ENCODE data around the gene HMGCLL1. TPM values are rescaled to one million over a fixed set of nuclear protein-coding genes. Genes with fewer than 3 reads are reported as not detected.

The HMGCLL1 gene
- total and polyA plus RNA-seq, 2 donors (not counting 1 experiment from before 2014, with no cell fraction given): not detected

- Histone ChIP-seq H3K27me3 (replicated peaks in 1 of 4; ENCODE audit: control extremely low read depth in 1 of 4, control insufficient read depth in 3 of 4, insufficient read depth in 4 of 4, low read length in 3 of 4) (no peaks in the 10 kb centered on the region), H3K9me3 (ENCODE audit: control extremely low read depth in 1 of 3, control insufficient read depth in 2 of 3, insufficient read depth in 1 of 3, low read length in 2 of 3) (no peaks in the 10 kb centered on the region), H2AFZ (ENCODE audit: insufficient read depth, low read depth, low read length, poor library complexity, severe bottlenecking) (no peak overlapping the region), H4K20me1 (ENCODE audit: control insufficient read depth, insufficient read depth, low read length, poor library complexity, severe bottlenecking) (no peaks in the 10 kb centered on the region), H3K4me3 (ENCODE audit: control extremely low read depth in 1 of 5, extremely low read depth in 1 of 5, insufficient read depth in 1 of 5, low read depth in 2 of 5, low read length in 4 of 5) (no peak overlapping the region), H3K4me2 (replicated peaks; ENCODE audit: low read depth, low read length, poor library complexity, severe bottlenecking) (no peak overlapping the region), H3K36me3 (replicated peaks in 1 of 2; ENCODE audit: control extremely low read depth in 1 of 2, control insufficient read depth in 1 of 2, extremely low read depth in 1 of 2, insufficient read depth in 2 of 2, low read length in 1 of 2) (no peaks in the 10 kb centered on the region), H3K4me1 (ENCODE audit: control insufficient read depth in 2 of 2, insufficient read depth in 2 of 2, low read length in 2 of 2) (no peaks in the 10 kb centered on the region), H3K27ac (ENCODE audit: low read length in 2 of 2) (no peak overlapping the region), H3K9ac (ENCODE audit: low read length) (no peak overlapping the region), H3K79me2 (ENCODE audit: control insufficient read depth, insufficient read depth, low read length) (no peaks in the 10 kb centered on the region)
- H3K27me3 Mint-ChIP-seq: no peaks in the 10 kb centered on the region
- TF ChIP-seq, protein P1, sequence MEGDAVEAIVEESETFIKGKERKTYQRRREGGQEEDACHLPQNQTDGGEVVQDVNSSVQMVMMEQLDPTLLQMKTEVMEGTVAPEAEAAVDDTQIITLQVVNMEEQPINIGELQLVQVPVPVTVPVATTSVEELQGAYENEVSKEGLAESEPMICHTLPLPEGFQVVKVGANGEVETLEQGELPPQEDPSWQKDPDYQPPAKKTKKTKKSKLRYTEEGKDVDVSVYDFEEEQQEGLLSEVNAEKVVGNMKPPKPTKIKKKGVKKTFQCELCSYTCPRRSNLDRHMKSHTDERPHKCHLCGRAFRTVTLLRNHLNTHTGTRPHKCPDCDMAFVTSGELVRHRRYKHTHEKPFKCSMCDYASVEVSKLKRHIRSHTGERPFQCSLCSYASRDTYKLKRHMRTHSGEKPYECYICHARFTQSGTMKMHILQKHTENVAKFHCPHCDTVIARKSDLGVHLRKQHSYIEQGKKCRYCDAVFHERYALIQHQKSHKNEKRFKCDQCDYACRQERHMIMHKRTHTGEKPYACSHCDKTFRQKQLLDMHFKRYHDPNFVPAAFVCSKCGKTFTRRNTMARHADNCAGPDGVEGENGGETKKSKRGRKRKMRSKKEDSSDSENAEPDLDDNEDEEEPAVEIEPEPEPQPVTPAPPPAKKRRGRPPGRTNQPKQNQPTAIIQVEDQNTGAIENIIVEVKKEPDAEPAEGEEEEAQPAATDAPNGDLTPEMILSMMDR (IDR thresholded peaks at IDR 0.05): no peak
- no peak for TF ChIP-seq EZH2 (IDR thresholded peaks at IDR 0.05; ENCODE audit: borderline replicate concordance, insufficient read depth, low read depth, low read length, poor library complexity, severe bottlenecking)
- DNase-seq (no peak), ATAC-seq (ENCODE audit: low read depth) (no peak)
- peaks cover 2% of the 10 kb centered on the region for H3K9me3 Mint-ChIP-seq (ENCODE audit: insufficient read depth)
- intact Hi-C loops (cut with micrococcal nuclease): no loop called here
- H3K4me1 Mint-ChIP-seq: no peaks in the 10 kb centered on the region
- ChIA-PET CTCF (no interaction called here), POLR2A (no interaction called here)
- 100% methylated on average over 5 of the region's 7 CpGs for WGBS (ENCODE audit: insufficient coverage)
- no peak overlapping the region for H3K27ac Mint-ChIP-seq
- no peak overlapping the region for H3K4me3 Mint-ChIP-seq
Measured at GRCh38 chr6:55557146-55557545, 21.8 kb downstream of the HMGCLL1 start.

DNA sequence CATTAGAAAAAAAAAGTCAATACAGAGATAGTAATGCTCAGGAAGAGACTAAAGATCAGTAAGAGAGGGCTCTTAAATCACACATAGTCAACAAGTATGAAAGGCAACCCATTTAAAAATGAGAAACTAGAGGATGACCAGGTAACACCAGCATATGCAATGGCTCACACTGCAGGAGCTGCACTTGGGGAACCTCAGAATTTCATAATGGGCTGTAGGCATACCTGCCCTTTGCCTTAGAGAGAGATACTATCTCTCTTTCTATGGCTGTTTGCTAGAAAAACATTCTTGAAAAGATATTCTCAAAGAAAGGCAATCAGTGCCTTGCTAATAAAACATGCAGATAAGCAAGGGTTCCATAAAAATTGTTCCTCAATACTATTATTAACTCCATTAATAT is 33.2 kb downstream of the HMGCLL1 start:
- intact Hi-C loops (cut with micrococcal nuclease): no loop called here
- TF ChIP-seq, protein P1 (IDR thresholded peaks at IDR 0.05): no peak
- no peak for TF ChIP-seq EZH2 (IDR thresholded peaks at IDR 0.05; ENCODE audit: borderline replicate concordance, insufficient read depth, low read depth, low read length, poor library complexity, severe bottlenecking)
- Histone ChIP-seq H4K20me1 (ENCODE audit: control insufficient read depth, insufficient read depth, low read length, poor library complexity, severe bottlenecking) (no peaks in the 10 kb centered on the region), H3K4me2 (replicated peaks; ENCODE audit: low read depth, low read length, poor library complexity, severe bottlenecking) (no peak overlapping the region), H2AFZ (ENCODE audit: insufficient read depth, low read depth, low read length, poor library complexity, severe bottlenecking) (no peak overlapping the region), H3K27me3 (replicated peaks in 1 of 4; ENCODE audit: control extremely low read depth in 1 of 4, control insufficient read depth in 3 of 4, insufficient read depth in 4 of 4, low read length in 3 of 4) (no peaks in the 10 kb centered on the region), H3K79me2 (ENCODE audit: control insufficient read depth, insufficient read depth, low read length) (no peaks in the 10 kb centered on the region), H3K4me1 (ENCODE audit: control insufficient read depth in 2 of 2, insufficient read depth in 2 of 2, low read length in 2 of 2) (no peaks in the 10 kb centered on the region), H3K27ac (ENCODE audit: low read length in 2 of 2) (no peak overlapping the region), H3K9me3 (ENCODE audit: control extremely low read depth in 1 of 3, control insufficient read depth in 2 of 3, insufficient read depth in 1 of 3, low read length in 2 of 3) (no peaks in the 10 kb centered on the region), H3K36me3 (replicated peaks in 1 of 2; ENCODE audit: control extremely low read depth in 1 of 2, control insufficient read depth in 1 of 2, extremely low read depth in 1 of 2, insufficient read depth in 2 of 2, low read length in 1 of 2) (no peaks in the 10 kb centered on the region), H3K9ac (ENCODE audit: low read length) (no peak overlapping the region), H3K4me3 (ENCODE audit: control extremely low read depth in 1 of 5, extremely low read depth in 1 of 5, insufficient read depth in 1 of 5, low read depth in 2 of 5, low read length in 4 of 5) (no peak overlapping the region)
- peaks cover 1% of the 10 kb centered on the region for H3K9me3 Mint-ChIP-seq (ENCODE audit: insufficient read depth)
- CTCF ChIA-PET: no interaction called here
- H3K27ac Mint-ChIP-seq: no peak overlapping the region
- H3K4me3 Mint-ChIP-seq: no peak overlapping the region
- no peaks in the 10 kb centered on the region for H3K27me3 Mint-ChIP-seq
- DNase-seq (no peak), ATAC-seq (ENCODE audit: low read depth) (no peak)
- H3K4me1 Mint-ChIP-seq: no peaks in the 10 kb centered on the region
- POLR2A ChIA-PET: no interaction called here
